ENCODE results near the gene MXRA8. TPM values are rescaled to one million over a fixed set of nuclear protein-coding genes. Genes with fewer than 3 reads are reported as not detected.

MXRA8 gene, protein sequence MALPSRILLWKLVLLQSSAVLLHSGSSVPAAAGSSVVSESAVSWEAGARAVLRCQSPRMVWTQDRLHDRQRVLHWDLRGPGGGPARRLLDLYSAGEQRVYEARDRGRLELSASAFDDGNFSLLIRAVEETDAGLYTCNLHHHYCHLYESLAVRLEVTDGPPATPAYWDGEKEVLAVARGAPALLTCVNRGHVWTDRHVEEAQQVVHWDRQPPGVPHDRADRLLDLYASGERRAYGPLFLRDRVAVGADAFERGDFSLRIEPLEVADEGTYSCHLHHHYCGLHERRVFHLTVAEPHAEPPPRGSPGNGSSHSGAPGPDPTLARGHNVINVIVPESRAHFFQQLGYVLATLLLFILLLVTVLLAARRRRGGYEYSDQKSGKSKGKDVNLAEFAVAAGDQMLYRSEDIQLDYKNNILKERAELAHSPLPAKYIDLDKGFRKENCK
- 10 to 100 TPM in 2 of 3 donors, 1 to 10 TPM in 1; 6.8 to 62.1 (median 20.8) TPM for total RNA-seq
- long read RNA-seq, donor 1, partial matches to known transcripts, result 9 of 19 reads
- long read RNA-seq, donor 1, other reads (novel, unspliced or antisense), result 9 of 19 reads
- long read RNA-seq, donor 2, partial matches to known transcripts, result 3 of 3 reads
- long read RNA-seq, donor 2, other reads (novel, unspliced or antisense), result 0 of 3 reads

DNA sequence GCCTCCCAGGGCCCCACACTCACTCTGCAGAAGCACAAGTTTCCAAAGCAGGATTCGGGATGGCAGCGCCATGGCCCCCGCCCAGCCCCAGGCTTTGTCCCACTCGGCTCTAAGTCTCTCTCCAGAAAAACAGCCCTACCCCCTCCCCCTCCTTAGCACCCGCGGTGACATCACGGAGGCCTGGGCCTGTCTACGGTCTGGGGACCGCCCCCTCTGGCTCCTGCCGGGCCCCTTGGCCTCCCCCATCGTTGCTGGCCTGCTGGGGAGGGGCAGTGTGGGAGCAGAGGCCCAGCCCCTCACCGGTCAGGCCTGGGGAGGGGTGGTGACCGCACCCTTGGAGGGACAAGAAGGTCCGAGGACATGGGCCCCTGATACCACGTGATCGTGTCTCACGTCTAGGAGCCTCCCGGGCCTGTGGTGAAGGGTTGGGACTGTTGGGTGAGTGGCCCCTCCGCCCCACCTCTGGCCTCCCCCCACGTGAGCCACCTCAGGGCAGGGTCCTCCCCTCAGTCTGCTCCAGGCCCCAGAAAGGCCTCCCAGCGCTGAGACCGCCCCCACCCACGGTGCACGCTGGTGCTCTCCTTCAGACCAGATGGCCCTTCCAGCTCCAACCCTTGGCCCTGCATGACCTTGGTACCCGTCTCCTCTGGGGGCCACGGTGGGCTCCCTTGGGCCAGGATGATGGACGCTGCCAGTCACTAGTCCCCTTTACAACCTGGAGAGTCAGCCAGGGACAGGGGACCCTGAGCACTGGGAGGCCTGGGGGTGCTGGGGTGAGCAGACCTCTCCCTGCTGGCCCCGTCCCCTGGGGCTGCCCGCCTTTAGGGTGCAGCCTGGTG lies at the start of gene MXRA8:
MXRA8 (minus strand) TSS at position 123 of the 839 bp plus-strand sequence; CDS start at position 72, 51 bp downstream.
- DNase-seq (peak; percentile 61 to 73 (median 70)), ATAC-seq (peak; percentile 39)
- no peak within 1 kb of the TSS for H3K4me3 ChIP-seq
- H3K4me1 ChIP-seq (ENCODE audit: low read depth), result peaks cover 9% of the 10 kb centered on the region
- TF ChIP-seq, protein P1, sequence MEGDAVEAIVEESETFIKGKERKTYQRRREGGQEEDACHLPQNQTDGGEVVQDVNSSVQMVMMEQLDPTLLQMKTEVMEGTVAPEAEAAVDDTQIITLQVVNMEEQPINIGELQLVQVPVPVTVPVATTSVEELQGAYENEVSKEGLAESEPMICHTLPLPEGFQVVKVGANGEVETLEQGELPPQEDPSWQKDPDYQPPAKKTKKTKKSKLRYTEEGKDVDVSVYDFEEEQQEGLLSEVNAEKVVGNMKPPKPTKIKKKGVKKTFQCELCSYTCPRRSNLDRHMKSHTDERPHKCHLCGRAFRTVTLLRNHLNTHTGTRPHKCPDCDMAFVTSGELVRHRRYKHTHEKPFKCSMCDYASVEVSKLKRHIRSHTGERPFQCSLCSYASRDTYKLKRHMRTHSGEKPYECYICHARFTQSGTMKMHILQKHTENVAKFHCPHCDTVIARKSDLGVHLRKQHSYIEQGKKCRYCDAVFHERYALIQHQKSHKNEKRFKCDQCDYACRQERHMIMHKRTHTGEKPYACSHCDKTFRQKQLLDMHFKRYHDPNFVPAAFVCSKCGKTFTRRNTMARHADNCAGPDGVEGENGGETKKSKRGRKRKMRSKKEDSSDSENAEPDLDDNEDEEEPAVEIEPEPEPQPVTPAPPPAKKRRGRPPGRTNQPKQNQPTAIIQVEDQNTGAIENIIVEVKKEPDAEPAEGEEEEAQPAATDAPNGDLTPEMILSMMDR (IDR thresholded peaks at IDR 0.05), result no peak
- H3K36me3 ChIP-seq (ENCODE audit: low read depth), result no peaks in the 10 kb centered on the region
- no peaks in the 10 kb centered on the region for H3K9me3 ChIP-seq
- intact Hi-C loops (cut with DNase I, micrococcal nuclease), result no loop called here

DNA sequence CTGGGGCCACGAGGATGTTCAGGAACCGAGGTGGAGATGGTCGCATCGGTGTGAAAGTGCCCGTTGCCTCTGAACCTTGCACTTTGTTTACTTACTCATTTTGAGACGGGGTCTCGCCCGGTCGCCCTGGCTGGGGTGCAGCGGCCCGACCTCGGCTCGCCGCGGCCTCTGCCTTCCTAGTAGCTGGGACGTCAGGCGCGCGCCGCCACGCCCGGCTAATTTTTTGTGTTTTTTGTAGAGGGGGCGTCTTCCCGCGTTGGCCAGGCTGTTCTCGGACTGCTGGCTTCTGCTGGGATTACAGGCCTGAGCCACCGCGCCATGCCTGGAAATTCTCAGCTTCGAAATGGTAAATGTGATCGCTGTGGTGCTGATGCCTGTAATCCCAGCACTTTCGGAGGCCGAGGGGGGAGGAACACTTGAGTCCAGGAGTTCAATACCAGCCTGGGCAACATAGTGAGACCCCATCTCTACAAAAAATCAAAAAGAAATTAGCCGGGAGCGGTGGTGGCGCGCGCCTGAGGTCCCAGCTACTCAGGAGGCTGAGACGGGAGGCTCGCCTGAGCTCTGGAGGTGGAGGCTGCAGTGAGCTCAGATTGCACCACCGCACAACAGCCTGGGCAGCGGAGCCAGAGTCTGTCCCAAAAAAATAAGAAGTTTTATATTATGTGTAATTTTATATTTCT lies 49.4 kb upstream of the MXRA8 start:
- intact Hi-C loops (cut with DNase I, micrococcal nuclease), result no loop called here
- Histone ChIP-seq H3K4me1 (ENCODE audit: low read depth) (peaks cover 14% of the 10 kb centered on the region), H3K4me3 (peak overlapping the region; percentile 91), H3K9me3 (no peaks in the 10 kb centered on the region), H3K36me3 (ENCODE audit: low read depth) (no peaks in the 10 kb centered on the region)
- DNase-seq (peak; percentile 18 to 60 (median 55)), ATAC-seq (peak; percentile 36)
- TF ChIP-seq, protein P1 (IDR thresholded peaks at IDR 0.05), result no peak

DNA sequence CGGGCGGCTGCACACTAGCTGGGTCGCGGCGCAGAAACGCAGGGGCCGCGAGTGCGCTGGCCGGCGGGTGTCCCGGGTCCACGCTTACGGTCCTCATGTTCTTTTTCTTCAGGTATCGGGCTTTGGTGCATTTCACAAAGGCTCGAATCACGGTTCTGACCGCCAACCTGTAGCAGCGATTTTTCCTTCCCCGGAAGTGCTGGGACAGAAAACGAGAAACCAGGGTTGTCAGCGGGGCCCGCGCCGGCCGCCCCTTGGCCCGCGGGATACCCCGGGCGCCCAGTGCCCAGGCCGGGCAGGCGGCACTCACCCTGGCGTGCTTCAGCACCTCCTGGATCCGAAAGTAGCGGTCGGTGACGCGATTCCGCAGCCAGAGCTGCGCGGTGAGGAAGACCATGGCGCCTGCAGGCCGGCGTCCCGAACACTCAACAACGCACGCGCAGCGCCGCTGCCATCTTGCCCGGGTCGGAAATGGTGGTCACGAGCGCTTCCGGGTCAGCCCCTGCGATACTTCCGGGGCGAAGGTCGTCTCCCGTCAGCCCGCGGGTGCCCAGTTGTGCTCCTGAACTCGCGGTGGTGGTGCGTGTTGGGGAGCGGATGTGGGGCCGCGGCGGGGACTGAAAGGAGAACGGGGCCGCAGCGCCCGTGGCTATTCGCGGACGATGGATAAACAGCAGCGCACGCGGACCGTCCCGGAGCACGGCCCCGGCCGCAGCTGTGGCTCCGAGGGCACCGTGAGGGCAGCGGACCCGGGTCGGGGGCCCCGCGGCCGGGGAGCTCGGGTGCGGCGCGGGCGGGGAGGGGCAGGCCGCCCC lies 48.7 kb upstream of the MXRA8 start, which contains the start of gene MRPL20:
MRPL20 (minus strand) TSS at position 473 of the 815 bp plus-strand sequence; CDS start at position 397, 76 bp downstream.
- intact Hi-C loops (cut with DNase I, micrococcal nuclease), result no loop called here
- TF ChIP-seq, protein P1 (IDR thresholded peaks at IDR 0.05), result no peak
- peak; percentile 99 for ATAC-seq

GRCh38 chr1:1406101-1406820 lies 47.9 kb upstream of the MXRA8 start:
- TF ChIP-seq, protein P1 (IDR thresholded peaks at IDR 0.05), result no peak
- Histone ChIP-seq H3K9me3 (no peaks in the 10 kb centered on the region), H3K4me1 (ENCODE audit: low read depth) (peaks cover 14% of the 10 kb centered on the region), H3K36me3 (ENCODE audit: low read depth) (no peaks in the 10 kb centered on the region), H3K4me3 (peak overlapping the region; percentile 91)
- intact Hi-C loops (cut with DNase I, micrococcal nuclease), result no loop called here
- ATAC-seq (peak; percentile 3), DNase-seq (peak in 1 of 3 donors; percentile 56)

More for the DNA sequence above, 48.7 kb upstream of the MXRA8 start, which contains the start of gene MRPL20:
- H3K9me3 ChIP-seq, result no peaks in the 10 kb centered on the region
- H3K4me1 ChIP-seq (ENCODE audit: low read depth), result peaks cover 14% of the 10 kb centered on the region
- no peaks in the 10 kb centered on the region for H3K36me3 ChIP-seq (ENCODE audit: low read depth)
- peak; percentile 95 to 97 (median 96) for DNase-seq
- peak within 1 kb of the TSS; percentile 91 for H3K4me3 ChIP-seq

All from mucosa of descending colon (tissue), 3 donors.